Measurements from ENCODE around the gene DMRTA1.
"Not testable (repeated sequence)": the region's sequence is repeated elsewhere in the genome, so short reads cannot be mapped to it uniquely, and the experiment has no call there.

Gene DMRTA1

DNA sequence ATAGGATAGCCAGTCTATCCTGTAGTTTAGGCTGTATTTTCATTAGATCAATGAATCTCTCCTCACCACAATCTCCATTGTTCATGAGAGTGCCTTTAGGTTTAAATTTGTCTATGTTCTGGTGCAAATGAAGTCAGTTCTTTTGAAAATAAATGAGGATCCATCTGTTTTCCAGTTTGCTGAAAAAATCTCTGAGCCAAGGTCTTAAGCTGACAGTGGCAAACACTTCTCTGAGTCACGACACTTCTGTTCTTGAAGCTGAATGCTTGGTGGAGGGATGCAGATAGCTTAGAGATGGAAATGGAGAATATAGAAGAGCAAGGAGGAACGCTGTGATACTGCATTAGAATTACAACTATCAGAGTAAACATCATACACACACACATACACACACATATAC lies 34.9 kb downstream of the DMRTA1 start:
- H3K9ac ChIP-seq (ENCODE audit: low read length): no peak overlapping the region
- no peaks in the 10 kb centered on the region for H3K4me1 ChIP-seq (ENCODE audit: control insufficient read depth, insufficient read depth, low read length)
- H3K9me3 ChIP-seq (ENCODE audit: control insufficient read depth, low read length): no peaks in the 10 kb centered on the region
- H3K4me3 ChIP-seq (ENCODE audit: low read length): no peak overlapping the region
- H3K36me3 ChIP-seq (ENCODE audit: control insufficient read depth, insufficient read depth, low read length): no peaks in the 10 kb centered on the region
- H3K27me3 ChIP-seq (ENCODE audit: control insufficient read depth, insufficient read depth, low read length): no peaks in the 10 kb centered on the region

DNA sequence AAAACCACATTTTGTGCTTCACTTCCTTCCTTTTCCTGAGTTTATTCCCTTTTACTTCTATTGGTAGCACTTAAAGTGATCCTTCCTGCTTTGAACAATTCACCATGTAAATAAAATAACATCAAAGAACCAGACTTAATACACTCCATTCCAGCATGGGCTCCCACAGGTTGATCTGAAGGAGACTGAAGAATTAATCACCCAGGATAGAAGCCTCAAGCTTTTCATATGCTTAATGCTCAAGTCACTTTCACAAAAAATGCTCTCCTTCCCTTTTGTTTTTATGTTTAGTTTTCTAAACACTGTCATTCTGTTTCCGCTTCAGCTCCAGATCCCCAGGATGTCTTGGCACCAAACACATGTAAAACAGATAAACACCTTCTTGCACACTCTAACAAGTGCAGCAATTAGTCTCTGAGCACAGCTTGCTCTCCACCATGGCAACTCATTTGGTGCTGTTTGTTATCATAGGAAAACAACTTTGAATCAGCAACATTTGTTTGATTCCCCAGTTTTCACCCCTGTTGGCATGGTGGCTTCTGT lies 37.0 kb downstream of the DMRTA1 start:
- H3K27me3 ChIP-seq (ENCODE audit: control insufficient read depth, insufficient read depth, low read length): no peaks in the 10 kb centered on the region
- no peaks in the 10 kb centered on the region for H3K4me1 ChIP-seq (ENCODE audit: control insufficient read depth, insufficient read depth, low read length)
- no peak overlapping the region for H3K9ac ChIP-seq (ENCODE audit: low read length)
- no peaks in the 10 kb centered on the region for H3K36me3 ChIP-seq (ENCODE audit: control insufficient read depth, insufficient read depth, low read length)
- H3K4me3 ChIP-seq (ENCODE audit: low read length): no peak overlapping the region
- no peaks in the 10 kb centered on the region for H3K9me3 ChIP-seq (ENCODE audit: control insufficient read depth, low read length)

DNA sequence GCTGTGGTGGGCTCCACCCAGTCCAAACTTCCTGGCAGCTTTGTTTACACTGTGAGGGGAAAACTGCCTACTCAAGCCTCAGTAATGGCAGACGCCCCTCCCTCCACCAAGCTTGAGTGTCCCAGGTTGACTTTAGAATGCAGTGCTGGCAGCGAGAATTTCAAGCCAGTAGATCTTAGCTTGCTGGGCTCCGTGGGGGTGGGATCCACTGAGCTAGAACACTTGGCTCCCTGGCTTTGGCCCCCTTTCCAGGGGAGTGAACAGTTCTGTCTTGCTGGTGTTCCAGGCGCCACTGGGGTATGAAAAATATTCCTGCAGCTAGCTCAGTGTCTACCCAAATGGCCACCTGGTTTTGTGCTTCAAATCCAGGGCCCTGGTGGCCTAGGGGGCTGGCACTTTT lies 49.6 kb downstream of the DMRTA1 start:
- not testable (repeated sequence) for H3K4me1 ChIP-seq (ENCODE audit: control insufficient read depth, insufficient read depth, low read length); H3K27me3 ChIP-seq (ENCODE audit: control insufficient read depth, insufficient read depth, low read length); H3K4me3 ChIP-seq (ENCODE audit: low read length); H3K36me3 ChIP-seq (ENCODE audit: control insufficient read depth, insufficient read depth, low read length); H3K9me3 ChIP-seq (ENCODE audit: control insufficient read depth, low read length); H3K9ac ChIP-seq (ENCODE audit: low read length)
